Mammary microvascular endothelial cell (primary cell): ENCODE measurements around the gene ITGAX. TPM values are rescaled to one million over a fixed set of nuclear protein-coding genes. Genes with fewer than 3 reads are reported as not detected.

Experiments used
- total RNA-seq: library from RNA; depleted of rRNA; stranded (reverse); fragments of >200 nt; gene quantifications from 2 replicates; pipeline ENCODE4 v1.2.3, GENCODE V29; 2015

The ITGAX gene
- 0.60 and 0.64 TPM in 2 replicates for total RNA-seq

GRCh38 chr16:31354394-31355291, at the start of gene ITGAX:
Gene ITGAX (plus strand): TSS chr16:31355176. CDS start chr16:31355255, 79 bp downstream.

GRCh38 chr16:31393056-31393455, 38.1 kb downstream of the ITGAX start, which contains the start of gene ITGAD:
Gene ITGAD (plus strand): TSS chr16:31393335. CDS start chr16:31393361, 26 bp downstream.

GRCh38 chr16:31428279-31428597, 73.3 kb downstream of the ITGAX start, which contains the start of gene COX6A2:
Gene COX6A2 (minus strand): TSS chr16:31428360. CDS start chr16:31428325, 35 bp downstream.

Other genes starting within 250 kb of the ITGAX start
- 71.9 and 81.6 TPM in 2 replicates for gene BCKDK, start 246.8 kb upstream of the ITGAX start, total RNA-seq
- 30.0 and 31.8 TPM in 2 replicates for gene KAT8, start 237.5 kb upstream of the ITGAX start, total RNA-seq
- gene PRSS8, start 219.4 kb upstream of the ITGAX start, total RNA-seq: not detected in 2 replicates
- 0.25 TPM in 1 of 2 replicates, not detected in the other for gene PRSS36, start 205.1 kb upstream of the ITGAX start, total RNA-seq
- 63.4 and 69.3 TPM in 2 replicates for gene FUS, start 175.0 kb upstream of the ITGAX start, total RNA-seq
- 38.3 and 39.4 TPM in 2 replicates for gene PYCARD, start 152.4 kb upstream of the ITGAX start, total RNA-seq
- not detected in 2 replicates for gene TRIM72, start 141.1 kb upstream of the ITGAX start, total RNA-seq
- gene PYDC1, start 138.0 kb upstream of the ITGAX start, total RNA-seq: not detected in 2 replicates
- gene ITGAM, start 95.2 kb upstream of the ITGAX start, total RNA-seq: not detected in 2 replicates
- gene ITGAD, start 38.2 kb downstream of the ITGAX start, total RNA-seq: not detected in 2 replicates
- not detected in 2 replicates for gene COX6A2, start 73.2 kb downstream of the ITGAX start, total RNA-seq
- not detected in 2 replicates for gene ZNF843, start 87.6 kb downstream of the ITGAX start, total RNA-seq
- 18.9 and 20.0 TPM in 2 replicates for gene ARMC5, start 104.3 kb downstream of the ITGAX start, total RNA-seq
- gene TGFB1I1, start 117.0 kb downstream of the ITGAX start, total RNA-seq: 78.3 and 96.0 TPM in 2 replicates
- not detected in 2 replicates for gene SLC5A2, start 127.9 kb downstream of the ITGAX start, total RNA-seq
- gene RUSF1, start 153.2 kb downstream of the ITGAX start, total RNA-seq: 30.3 and 30.6 TPM in 2 replicates
- not detected in 2 replicates for gene AHSP, start 172.7 kb downstream of the ITGAX start, total RNA-seq